Stimulated activated naive CD8-positive, alpha-beta T cell treated with anti-CD3 and anti-CD28 coated beads, Interleukin-15, amount 100 ng/mL, for 72 hours (primary cell): ENCODE measurements around the gene NEK5.
"Not testable (repeated sequence)": the region's sequence is repeated elsewhere in the genome, so short reads cannot be mapped to it uniquely, and the experiment has no call there.

Source experiments
- ATAC-seq: fragments of 150-1000 bp; cut with Tn5 transposase; 2 replicates; pipeline ENCODE4 v1.10.0; 2021; ENCODE audit warnings: mild to moderate bottlenecking, moderate library complexity
- DNase-seq, 2 donors: peaks; one replicate each; pipeline ENCODE4 v3.0.0; 2021 to 2022
- H3K27ac Mint-ChIP-seq, 2 donors: one replicate each; pipeline ENCODE4 v1.8.0; 2022; ENCODE audit warnings: mild to moderate bottlenecking in 2 of 2, mixed read lengths in 2 of 2, moderate library complexity in 2 of 2
- H3K27me3 Mint-ChIP-seq: one replicate; pipeline ENCODE4 v1.8.0; 2022; ENCODE audit warnings: mixed read lengths
- H3K4me1 Mint-ChIP-seq: one replicate; pipeline ENCODE4 v1.8.0; 2022; ENCODE audit warnings: mild to moderate bottlenecking, mixed read lengths
- H3K4me3 Mint-ChIP-seq, 2 donors: one replicate each; pipeline ENCODE4 v1.8.0; 2022; ENCODE audit warnings: mild to moderate bottlenecking in 2 of 2, mixed read lengths in 2 of 2, moderate library complexity in 1 of 2
- H3K9me3 Mint-ChIP-seq, 2 donors: one replicate each; pipeline ENCODE4 v1.8.0; 2022; ENCODE audit warnings: mixed read lengths in 2 of 2

The NEK5 gene

DNA sequence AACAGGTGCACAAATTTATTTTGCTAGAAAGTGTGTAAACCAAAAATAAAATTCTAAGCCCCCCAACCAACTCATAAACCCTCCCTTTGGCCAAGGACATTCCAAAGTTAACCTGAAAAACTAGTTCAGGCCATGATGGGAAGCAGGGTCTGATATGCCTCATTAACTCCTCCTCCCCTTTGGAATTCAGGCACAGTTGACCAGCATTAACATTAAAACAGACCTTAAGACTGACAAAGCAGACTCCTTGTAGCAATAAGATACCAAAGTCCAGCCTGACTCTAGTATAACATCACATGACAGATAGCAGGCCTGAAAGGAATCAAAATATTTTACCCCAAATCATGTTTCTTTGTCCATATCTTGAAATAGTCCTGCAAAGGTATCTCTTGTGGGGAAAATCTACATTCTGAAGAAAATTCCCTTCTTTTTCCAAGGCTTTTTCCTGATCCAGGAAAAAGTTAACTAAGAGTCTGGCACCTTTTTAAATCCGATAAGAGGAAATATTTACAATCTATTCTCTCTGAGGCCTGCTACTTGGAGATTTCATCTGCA, 19.7 kb downstream of the NEK5 start:
- Mint-ChIP-seq H3K27ac (no peak overlapping the region), H3K9me3 (no peaks in the 10 kb centered on the region), H3K4me3 (no peak overlapping the region), H3K4me1 (no peaks in the 10 kb centered on the region), H3K27me3 (peaks cover 23% of the 10 kb centered on the region)
- ATAC-seq (no peak), DNase-seq (no peak)

DNA sequence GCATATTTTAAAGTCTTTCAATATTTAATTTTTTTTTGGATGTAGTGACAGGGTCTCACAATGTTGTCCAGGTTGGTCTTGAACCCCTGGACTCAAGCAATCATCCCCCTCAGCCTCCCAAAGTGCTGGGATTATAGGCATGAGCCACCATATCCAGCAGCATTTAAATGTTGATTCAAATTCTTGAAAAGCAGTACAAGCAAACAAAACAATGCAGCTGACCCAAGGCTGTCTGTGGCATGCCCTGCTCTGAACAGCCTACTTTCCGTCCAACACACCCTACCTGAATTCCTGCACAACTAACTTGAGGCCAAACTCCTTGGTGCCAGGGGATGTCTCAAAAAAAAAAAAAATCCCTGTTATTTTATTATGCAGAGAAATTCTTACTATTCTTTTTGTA, 23.0 kb downstream of the NEK5 start:
- DNase-seq: no peak
- Mint-ChIP-seq H3K4me3 (no peak overlapping the region), H3K4me1 (no peaks in the 10 kb centered on the region), H3K27me3 (peaks cover 5% of the 10 kb centered on the region), H3K9me3 (no peaks in the 10 kb centered on the region), H3K27ac (no peak overlapping the region)
- no peak for ATAC-seq

- H3K4me1 Mint-ChIP-seq: no peaks in the 10 kb centered on the region
- no peaks in the 10 kb centered on the region for H3K27me3 Mint-ChIP-seq
- no peak for DNase-seq
- H3K4me3 Mint-ChIP-seq: no peak overlapping the region
- H3K27ac Mint-ChIP-seq: peak overlapping the region in 1 of 2 donors; percentile 76
- ATAC-seq: peak; percentile 35
- no peaks in the 10 kb centered on the region for H3K9me3 Mint-ChIP-seq
These were observed 24.2 kb downstream of the NEK5 start for GRCh38 chr13:52104624-52105023.

DNA sequence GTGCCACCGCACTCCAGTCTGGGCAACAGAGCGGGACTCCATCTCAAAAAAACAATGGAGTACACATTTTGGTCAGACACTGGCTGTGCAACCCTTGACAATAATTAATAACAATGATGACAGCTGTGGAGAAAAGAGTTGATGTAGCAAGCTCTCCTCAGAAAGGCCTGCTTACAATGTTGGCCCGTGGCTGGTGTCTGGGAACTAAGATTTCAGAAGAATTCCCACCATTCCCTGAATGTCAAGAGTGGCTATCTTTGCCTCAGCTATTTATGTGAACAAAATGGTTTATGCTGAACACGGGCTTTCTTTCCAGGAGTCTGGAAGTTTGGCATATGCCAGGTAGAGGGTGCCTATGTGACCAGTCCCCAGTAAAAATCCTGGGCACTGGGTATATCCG, 25.5 kb downstream of the NEK5 start:
- no peak overlapping the region for H3K4me3 Mint-ChIP-seq
- no peaks in the 10 kb centered on the region for H3K27me3 Mint-ChIP-seq
- no peaks in the 10 kb centered on the region for H3K4me1 Mint-ChIP-seq
- ATAC-seq: no peak
- H3K27ac Mint-ChIP-seq: no peak overlapping the region
- H3K9me3 Mint-ChIP-seq: no peaks in the 10 kb centered on the region
- no peak for DNase-seq

DNA sequence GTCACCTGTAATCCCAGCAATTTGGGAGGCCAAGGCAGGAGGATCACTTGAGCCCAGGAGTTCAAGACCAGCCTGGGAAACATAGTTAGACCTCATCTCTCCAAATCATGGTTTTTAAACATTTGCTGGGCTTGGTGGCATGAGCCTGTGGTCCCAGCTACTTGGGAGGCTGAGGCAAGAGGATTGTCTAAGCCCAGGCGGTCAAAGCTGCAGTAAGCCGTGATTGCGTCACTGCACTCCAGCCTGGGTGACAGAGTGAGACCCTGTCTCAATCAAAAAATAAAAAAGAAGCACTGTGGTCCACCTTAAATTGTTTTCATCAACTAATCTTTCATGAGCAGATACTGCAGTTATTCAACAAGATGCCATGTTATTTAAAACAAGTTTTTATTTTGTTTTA, 26.4 kb downstream of the NEK5 start:
- not testable (repeated sequence) for DNase-seq, ATAC-seq, H3K9me3 Mint-ChIP-seq, H3K4me3 Mint-ChIP-seq, H3K27me3 Mint-ChIP-seq, H3K27ac Mint-ChIP-seq, H3K4me1 Mint-ChIP-seq

DNA sequence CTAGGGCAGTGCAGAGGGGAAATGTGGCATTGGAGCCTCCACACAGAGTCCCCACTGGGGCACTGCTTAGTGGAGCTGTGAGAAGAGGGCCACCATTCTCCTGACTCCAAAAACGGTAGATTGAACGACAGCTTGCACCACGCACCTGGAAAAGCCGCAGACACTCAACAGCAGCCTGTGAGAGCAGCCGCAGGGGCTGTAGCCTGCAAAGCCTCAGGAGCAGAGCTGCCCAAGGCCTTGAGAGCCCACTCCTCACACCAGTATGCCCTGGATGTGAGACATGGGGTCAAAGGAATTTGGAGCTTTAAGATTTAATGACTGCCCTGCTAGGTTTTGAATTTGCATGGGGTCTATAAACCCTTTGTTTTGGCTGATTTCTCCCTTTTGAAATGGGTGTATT, 31.7 kb downstream of the NEK5 start:
- no peaks in the 10 kb centered on the region for H3K27me3 Mint-ChIP-seq
- DNase-seq (no peak), ATAC-seq (no peak)
- no peaks in the 10 kb centered on the region for H3K9me3 Mint-ChIP-seq
- no peak overlapping the region for H3K4me3 Mint-ChIP-seq
- H3K4me1 Mint-ChIP-seq: no peaks in the 10 kb centered on the region
- no peak overlapping the region for H3K27ac Mint-ChIP-seq

DNA sequence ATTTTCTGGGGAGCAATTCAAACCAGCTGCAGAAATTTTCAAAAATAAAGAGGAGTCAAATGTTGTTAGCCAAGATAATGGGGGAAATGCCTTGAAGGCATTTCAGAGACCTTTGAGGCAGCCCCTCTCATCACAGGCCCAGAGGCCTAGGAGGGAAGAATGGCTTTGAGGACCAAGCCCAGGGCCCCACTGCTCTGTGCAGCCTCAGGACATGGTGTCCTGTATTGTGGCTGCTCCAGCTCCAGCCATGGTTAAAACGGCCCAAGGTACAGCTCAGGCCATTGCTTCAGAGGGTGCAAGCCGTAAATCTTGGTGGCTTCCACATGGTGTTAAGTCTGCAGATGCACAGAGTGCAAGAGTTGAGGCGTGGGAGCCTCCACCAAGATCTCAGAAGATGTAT, 32.1 kb downstream of the NEK5 start:
- Mint-ChIP-seq H3K9me3 (no peaks in the 10 kb centered on the region), H3K4me1 (no peaks in the 10 kb centered on the region), H3K4me3 (no peak overlapping the region), H3K27ac (peak overlapping the region in 1 of 2 donors; percentile 37), H3K27me3 (no peaks in the 10 kb centered on the region)
- ATAC-seq: no peak
- no peak for DNase-seq

DNA sequence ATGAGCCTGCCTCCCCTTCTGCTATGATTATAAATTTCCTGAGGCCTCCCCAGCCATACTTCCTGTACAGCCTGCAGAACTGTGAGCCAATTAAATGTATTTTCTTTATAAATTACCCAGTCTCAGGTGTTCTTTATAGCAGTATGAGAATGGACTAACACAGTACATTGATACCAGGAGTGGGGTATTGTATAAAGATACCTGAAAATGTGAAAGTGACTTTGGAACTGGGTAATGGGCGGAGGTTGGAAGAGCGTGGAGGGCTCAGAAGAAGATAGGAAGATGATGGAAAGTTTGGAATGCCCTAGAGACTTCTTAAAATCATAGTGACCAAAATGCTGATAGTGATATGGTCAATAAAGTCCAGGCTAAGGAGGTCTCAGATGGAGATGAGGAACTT, 32.8 kb downstream of the NEK5 start:
- Mint-ChIP-seq H3K27me3 (no peaks in the 10 kb centered on the region), H3K4me1 (no peaks in the 10 kb centered on the region), H3K4me3 (no peak overlapping the region), H3K9me3 (no peaks in the 10 kb centered on the region), H3K27ac (no peak overlapping the region)
- ATAC-seq (no peak), DNase-seq (no peak)

GRCh38 chr13:52092087-52092486, 36.8 kb downstream of the NEK5 start:
- no peak for ATAC-seq
- Mint-ChIP-seq H3K27me3 (no peaks in the 10 kb centered on the region), H3K4me1 (no peaks in the 10 kb centered on the region), H3K27ac (no peak overlapping the region), H3K9me3 (no peaks in the 10 kb centered on the region), H3K4me3 (no peak overlapping the region)
- no peak for DNase-seq

GRCh38 chr13:52091473-52091872, 37.4 kb downstream of the NEK5 start:
- H3K4me3 Mint-ChIP-seq: no peak overlapping the region
- no peak for DNase-seq
- H3K27ac Mint-ChIP-seq: no peak overlapping the region
- no peaks in the 10 kb centered on the region for H3K27me3 Mint-ChIP-seq
- no peak for ATAC-seq
- H3K4me1 Mint-ChIP-seq: no peaks in the 10 kb centered on the region
- H3K9me3 Mint-ChIP-seq: no peaks in the 10 kb centered on the region

GRCh38 chr13:52085421-52085820, 43.5 kb downstream of the NEK5 start:
- Mint-ChIP-seq H3K9me3 (no peaks in the 10 kb centered on the region), H3K4me1 (no peaks in the 10 kb centered on the region), H3K4me3 (no peak overlapping the region), H3K27ac (no peak overlapping the region), H3K27me3 (no peaks in the 10 kb centered on the region)
- DNase-seq (no peak), ATAC-seq (no peak)

DNA sequence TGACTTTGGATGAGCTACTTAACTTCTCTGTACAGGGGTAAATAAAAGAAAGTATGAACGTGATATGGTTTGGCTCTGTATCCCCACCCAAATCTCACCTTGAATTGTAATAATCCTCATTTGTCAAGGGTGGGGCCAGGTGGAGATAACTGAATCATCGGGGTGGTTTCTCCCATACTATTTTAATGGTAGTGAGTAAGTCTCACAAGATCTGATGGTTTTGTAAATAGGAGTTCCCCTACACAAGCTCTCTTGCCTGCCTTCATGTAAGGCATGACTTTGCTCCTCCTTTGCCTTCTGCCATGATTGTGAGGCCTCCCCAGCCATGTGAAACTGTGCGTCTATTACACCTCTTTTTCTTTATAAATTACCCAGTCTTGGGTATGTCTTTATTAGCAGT, 43.9 kb downstream of the NEK5 start:
- not testable (repeated sequence) for ATAC-seq, H3K9me3 Mint-ChIP-seq, H3K27me3 Mint-ChIP-seq, H3K4me3 Mint-ChIP-seq, DNase-seq, H3K4me1 Mint-ChIP-seq, H3K27ac Mint-ChIP-seq

- Mint-ChIP-seq H3K4me1 (no peaks in the 10 kb centered on the region), H3K4me3 (no peak overlapping the region), H3K9me3 (no peaks in the 10 kb centered on the region), H3K27ac (no peak overlapping the region), H3K27me3 (peaks cover under 1% of the 10 kb centered on the region)
- ATAC-seq (no peak), DNase-seq (no peak)
These were observed 46.3 kb downstream of the NEK5 start for GRCh38 chr13:52082601-52083000.

GRCh38 chr13:52079891-52080290, 49.0 kb downstream of the NEK5 start:
- H3K4me1 Mint-ChIP-seq, ATAC-seq, H3K4me3 Mint-ChIP-seq, DNase-seq, H3K27ac Mint-ChIP-seq, H3K9me3 Mint-ChIP-seq: not testable (repeated sequence)
- H3K27me3 Mint-ChIP-seq: peaks cover 14% of the 10 kb centered on the region

- Mint-ChIP-seq H3K27me3 (peaks cover 37% of the 10 kb centered on the region), H3K4me1 (peaks cover 13% of the 10 kb centered on the region), H3K4me3 (no peak overlapping the region), H3K27ac (no peak overlapping the region), H3K9me3 (peaks cover 8 to 29% of the 10 kb centered on the region in 2 donors)
- DNase-seq (peak in 1 of 2 donors; percentile 10), ATAC-seq (peak; percentile 87)
These were observed 57.8 kb downstream of the NEK5 start for GRCh38 chr13:52070929-52071523.

DNA sequence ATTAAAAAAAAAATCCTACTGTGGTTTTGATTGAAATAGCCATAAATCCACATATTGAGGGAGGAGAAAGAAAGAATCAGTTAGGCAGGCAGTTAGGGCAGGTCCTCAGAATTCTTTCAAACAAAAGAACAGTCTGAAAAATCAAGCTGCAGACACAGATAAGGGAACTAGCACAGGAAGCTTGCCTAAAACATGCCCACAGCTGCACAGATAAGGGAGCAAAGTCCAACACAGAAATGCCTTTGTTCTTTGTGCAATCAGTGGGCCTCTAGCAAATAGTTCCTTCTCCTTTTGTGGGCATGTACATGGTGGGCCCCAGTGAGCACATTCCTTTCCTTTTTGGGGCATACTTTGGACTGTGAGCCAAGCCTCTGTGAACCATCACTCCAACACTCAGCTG, 61.6 kb downstream of the NEK5 start:
- Mint-ChIP-seq H3K4me3 (no peak overlapping the region), H3K4me1 (peaks cover 13% of the 10 kb centered on the region), H3K27me3 (peaks cover 19% of the 10 kb centered on the region), H3K27ac (no peak overlapping the region), H3K9me3 (peaks cover 13 to 38% of the 10 kb centered on the region in 2 donors)
- ATAC-seq (no peak), DNase-seq (no peak)

DNA sequence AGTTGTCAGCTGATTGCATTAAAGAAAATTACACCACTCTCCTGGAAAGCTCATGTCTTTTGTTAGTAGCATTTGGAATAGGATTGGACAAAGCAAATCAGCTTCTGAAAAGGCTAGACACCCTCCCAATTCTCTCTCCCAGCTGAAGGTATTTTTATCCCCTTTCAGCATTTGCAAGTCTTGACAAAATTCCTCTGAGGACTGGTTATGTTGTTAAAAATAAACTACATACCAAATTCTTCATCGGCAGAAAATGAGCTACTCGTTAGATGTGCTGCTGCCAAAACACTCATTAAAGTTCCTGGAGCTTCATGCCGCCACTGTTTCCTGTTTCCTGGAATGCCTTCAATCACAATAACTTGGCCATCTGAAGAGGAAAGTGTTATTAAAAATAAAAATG, 67.3 kb downstream of the NEK5 start:
- DNase-seq: no peak
- H3K4me1 Mint-ChIP-seq: no peaks in the 10 kb centered on the region
- peaks cover 9 to 20% of the 10 kb centered on the region in 2 donors for H3K9me3 Mint-ChIP-seq
- H3K4me3 Mint-ChIP-seq: no peak overlapping the region
- H3K27me3 Mint-ChIP-seq: no peaks in the 10 kb centered on the region
- no peak overlapping the region for H3K27ac Mint-ChIP-seq
- no peak for ATAC-seq
